Keratinocyte (primary cell): ENCODE data around the gene KCNK17. TPM values are rescaled to one million over a fixed set of nuclear protein-coding genes. Genes with fewer than 3 reads are reported as not detected.

Experiments used
- DNase-seq: peaks from one replicate; pipeline ENCODE4 v3.0.0-alpha.2; 2011; ENCODE audit warnings: low read depth, missing footprints, low spot score
- FAIRE-seq: peaks from 2 replicates; lab custom pipeline; 2011; peaks lifted over from hg19 to GRCh38; lab: Jason Lieb, UNC
- H2AFZ ChIP-seq: 2 replicates; pipeline ENCODE4 v1.6.0; 2012; ENCODE audit warnings: low read length, control low read depth, inconsistent platforms; ENCODE audit not compliant: control insufficient read depth
- H3K27ac ChIP-seq: 2 replicates; pipeline ENCODE4 v1.5.1; 2011; ENCODE audit warnings: low read length; ENCODE audit not compliant: control insufficient read depth, insufficient read depth
- H3K27me3 ChIP-seq: 3 replicates; pipeline ENCODE4 v1.6.0; 2011; ENCODE audit warnings: low read length; ENCODE audit not compliant: control insufficient read depth, insufficient read depth; ENCODE audit errors: extremely low read depth
- H3K36me3 ChIP-seq, 2 experiments: 2 replicates in 1 of 2; 3 replicates in 1 of 2; pipeline ENCODE4 v1.5.1; 2011; ENCODE audit warnings: low read length in 2 of 2, mild to moderate bottlenecking in 1 of 2; ENCODE audit not compliant: control insufficient read depth in 2 of 2, insufficient read depth in 2 of 2; ENCODE audit errors: extremely low read depth in 1 of 2
- H3K4me1 ChIP-seq: 3 replicates; pipeline ENCODE4 v1.5.1; 2011; ENCODE audit warnings: low read length; ENCODE audit not compliant: control insufficient read depth, insufficient read depth; ENCODE audit errors: extremely low read depth
- H3K4me2 ChIP-seq: 3 replicates; pipeline ENCODE4 v1.6.0; 2011; ENCODE audit warnings: low read depth, low read length; ENCODE audit not compliant: control insufficient read depth, insufficient read depth; ENCODE audit errors: extremely low read depth
- H3K4me3 ChIP-seq, 3 experiments: fragments of 200-600 bp in 1 of 3; sonication (generic) in 1 of 3; 2 replicates in 2 of 3; 3 replicates in 1 of 3; pipeline ENCODE4 v1.5.1; 2011 to 2016; ENCODE audit warnings: low read length in 3 of 3, mild to moderate bottlenecking in 3 of 3, control low read depth in 2 of 3, inconsistent platforms in 1 of 3, low read depth in 1 of 3, mixed read lengths in 1 of 3, mixed run types in 1 of 3, moderate library complexity in 1 of 3; ENCODE audit not compliant: control insufficient read depth in 2 of 3, insufficient read depth in 2 of 3; ENCODE audit errors: extremely low read depth in 1 of 3
- H3K79me2 ChIP-seq: 2 replicates; pipeline ENCODE4 v1.6.0; 2012; ENCODE audit warnings: low read length; ENCODE audit not compliant: control insufficient read depth, insufficient read depth
- H3K9ac ChIP-seq: 3 replicates; pipeline ENCODE4 v1.6.0; 2011; ENCODE audit warnings: low read length; ENCODE audit not compliant: control insufficient read depth, insufficient read depth; ENCODE audit errors: extremely low read depth
- H3K9me1 ChIP-seq: 3 replicates; pipeline ENCODE4 v1.6.0; 2011; ENCODE audit warnings: low read length; ENCODE audit not compliant: control insufficient read depth, insufficient read depth; ENCODE audit errors: extremely low read depth
- H3K9me3 ChIP-seq: 2 replicates; pipeline ENCODE4 v1.5.1; 2012; ENCODE audit warnings: low read depth, low read length; ENCODE audit not compliant: control insufficient read depth
- H4K20me1 ChIP-seq: 3 replicates; pipeline ENCODE4 v1.6.0; 2011; ENCODE audit warnings: low read length; ENCODE audit not compliant: control insufficient read depth, insufficient read depth; ENCODE audit errors: extremely low read depth
- EZH2 ChIP-seq: IDR thresholded peaks from one replicate; pipeline ENCODE4 v1.6.1; 2012; ENCODE audit warnings: inconsistent platforms, mild to moderate bottlenecking, low read length, moderate library complexity
- dilution Hi-C: fragments of 300-500 bp; cut with MboI; formaldehyde crosslinking; loops from one replicate; pipeline ENCODE4 v1.7.0; 2020; ENCODE audit warnings: low sequenced_read_pairs; ENCODE audit not compliant: extremely low pct_ligation_motif_present
- polyA plus RNA-seq, 5 experiments: library from polyadenylated mRNA; depleted of rRNA in 3 of 5; stranded (reverse) in 3 of 5; stranded (forward) in 1 of 5; unstranded in 1 of 5; fragments of >200 nt; gene quantifications; 1 replicate in 1 of 5; 2 replicates in 3 of 5; 3 replicates in 1 of 5; pipeline versions ENCODE4 v1.2.1 to v1.2.3, GENCODE V29; 2011 to 2012; ENCODE audit warnings: missing spikeins in 2 of 5, low read depth in 1 of 5, low replicate concordance in 1 of 5
- TF ChIP-seq, protein P1 (sequence below), 3 experiments: IDR thresholded peaks in 1 of 3; conservative IDR thresholded peaks in 1 of 3; optimal IDR thresholded peaks in 1 of 3; 2 replicates in 2 of 3; 3 replicates in 1 of 3; pipeline versions ENCODE3 to v1.5.1; 2011; ENCODE audit warnings: low read length in 3 of 3, mild to moderate bottlenecking in 3 of 3, moderate library complexity in 2 of 3, control low read depth in 1 of 3, inconsistent platforms in 1 of 3; ENCODE audit not compliant: insufficient read depth in 2 of 3; ENCODE audit errors: extremely low read depth in 1 of 3

The KCNK17 gene
- polyA plus RNA-seq, 1 donor (not counting 4 experiments of a cell fraction or from before 2014, with no cell fraction given): not detected

DNA sequence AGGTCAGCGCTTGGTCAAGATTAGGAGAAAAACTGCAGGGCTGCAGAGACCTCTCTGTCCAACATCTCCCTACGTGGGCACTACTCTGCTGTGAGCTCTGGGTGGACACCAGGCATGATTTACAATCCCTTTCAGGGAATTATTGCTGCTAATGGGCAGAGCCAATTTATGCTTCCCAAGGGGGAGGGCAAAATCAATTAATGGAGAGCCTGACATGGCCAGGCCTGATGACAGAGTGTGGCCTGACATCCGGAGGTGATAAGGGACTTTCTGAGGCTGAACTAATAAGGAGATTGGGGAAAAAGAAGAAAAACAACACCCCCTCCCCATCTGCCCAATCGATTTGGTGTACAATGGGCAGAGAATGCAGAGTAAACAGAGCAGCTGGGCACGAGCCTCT, 13.3 kb upstream of the KCNK17 start:
- Histone ChIP-seq H3K27me3 (no peaks in the 10 kb centered on the region), H3K4me2 (no peak overlapping the region)
- dilution Hi-C loops: no loop called here

GRCh38 chr6:39322306-39322850, 8.2 kb upstream of the KCNK17 start, which contains the start of gene KCNK16:
TSS of gene KCNK16 (minus strand) at chr6:39322702. CDS start at chr6:39322540, 162 bp downstream.
- no peaks in the 10 kb centered on the region for H3K27me3 ChIP-seq
- no peak within 1 kb of the TSS for H3K4me2 ChIP-seq
- no peak for TF ChIP-seq EZH2
- TF ChIP-seq, protein P1, sequence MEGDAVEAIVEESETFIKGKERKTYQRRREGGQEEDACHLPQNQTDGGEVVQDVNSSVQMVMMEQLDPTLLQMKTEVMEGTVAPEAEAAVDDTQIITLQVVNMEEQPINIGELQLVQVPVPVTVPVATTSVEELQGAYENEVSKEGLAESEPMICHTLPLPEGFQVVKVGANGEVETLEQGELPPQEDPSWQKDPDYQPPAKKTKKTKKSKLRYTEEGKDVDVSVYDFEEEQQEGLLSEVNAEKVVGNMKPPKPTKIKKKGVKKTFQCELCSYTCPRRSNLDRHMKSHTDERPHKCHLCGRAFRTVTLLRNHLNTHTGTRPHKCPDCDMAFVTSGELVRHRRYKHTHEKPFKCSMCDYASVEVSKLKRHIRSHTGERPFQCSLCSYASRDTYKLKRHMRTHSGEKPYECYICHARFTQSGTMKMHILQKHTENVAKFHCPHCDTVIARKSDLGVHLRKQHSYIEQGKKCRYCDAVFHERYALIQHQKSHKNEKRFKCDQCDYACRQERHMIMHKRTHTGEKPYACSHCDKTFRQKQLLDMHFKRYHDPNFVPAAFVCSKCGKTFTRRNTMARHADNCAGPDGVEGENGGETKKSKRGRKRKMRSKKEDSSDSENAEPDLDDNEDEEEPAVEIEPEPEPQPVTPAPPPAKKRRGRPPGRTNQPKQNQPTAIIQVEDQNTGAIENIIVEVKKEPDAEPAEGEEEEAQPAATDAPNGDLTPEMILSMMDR (optimal IDR thresholded peaks at IDR 0.05 in 1 of 3, IDR thresholded peaks at IDR 0.05 in 1 of 3, conservative IDR thresholded peaks at IDR 0.05 in 1 of 3; ENCODE audit: extremely low read depth in 1 of 3, insufficient read depth in 2 of 3, low read length in 3 of 3): no peak
- H3K9ac ChIP-seq: no peak within 1 kb of the TSS
- no peak for DNase-seq
- no peaks in the 10 kb centered on the region for H3K4me1 ChIP-seq
- H3K27ac ChIP-seq: no peak within 1 kb of the TSS
- no peaks in the 10 kb centered on the region for H3K36me3 ChIP-seq
- dilution Hi-C loops: no loop called here
- H3K4me3 ChIP-seq: no peak within 1 kb of the TSS
- H2AFZ ChIP-seq: no peak within 1 kb of the TSS
- FAIRE-seq: no peak
- no peaks in the 10 kb centered on the region for H3K9me1 ChIP-seq
- no peaks in the 10 kb centered on the region for H3K9me3 ChIP-seq
- H3K79me2 ChIP-seq: no peaks in the 10 kb centered on the region
- no peaks in the 10 kb centered on the region for H4K20me1 ChIP-seq

More for the DNA sequence above, 13.3 kb upstream of the KCNK17 start:
- DNase-seq: no peak
- Histone ChIP-seq H4K20me1 (no peaks in the 10 kb centered on the region), H3K9me3 (no peaks in the 10 kb centered on the region), H3K9ac (no peak overlapping the region), H3K4me1 (no peaks in the 10 kb centered on the region), H3K4me3 (no peak overlapping the region), H3K27ac (no peak overlapping the region), H3K36me3 (no peaks in the 10 kb centered on the region), H2AFZ (no peak overlapping the region), H3K79me2 (no peaks in the 10 kb centered on the region), H3K9me1 (no peaks in the 10 kb centered on the region)
- TF ChIP-seq EZH2: no peak
- TF ChIP-seq, protein P1 (optimal IDR thresholded peaks at IDR 0.05 in 1 of 3, IDR thresholded peaks at IDR 0.05 in 1 of 3, conservative IDR thresholded peaks at IDR 0.05 in 1 of 3; ENCODE audit: extremely low read depth in 1 of 3, insufficient read depth in 2 of 3, low read length in 3 of 3): no peak
- FAIRE-seq: no peak
